Prostate gland (tissue), 2 donors: ENCODE measurements around the gene PTPN7.

ENCODE experiments used
- CTCF ChIP-seq, 4 experiments: fragments of 200-600 bp in 2 of 4; fragments of 450-650 bp in 2 of 4; sonication (generic) in 2 of 4; IDR thresholded peaks; 1 replicate in 3 of 4; 2 replicates in 1 of 4; pipeline ENCODE4 v1.5.1; 2016 to 2019; ENCODE audit warnings: antibody characterized with exemption in 4 of 4, mild to moderate bottlenecking in 2 of 4, moderate library complexity in 2 of 4
- POLR2A ChIP-seq: fragments of 450-650 bp; IDR thresholded peaks from one replicate; pipeline ENCODE4 v1.6.1; 2016; ENCODE audit warnings: antibody characterized with exemption, mild to moderate bottlenecking
- POLR2AphosphoS5 ChIP-seq: sonication (generic); formaldehyde crosslinking; IDR thresholded peaks from one replicate; pipeline ENCODE4 v1.6.1; 2017; ENCODE audit warnings: antibody characterized with exemption

GRCh38 chr1:202161151-202162046 is 997 bp upstream of the PTPN7 start:
- TF ChIP-seq POLR2A (no peak), CTCF (IDR thresholded peaks at IDR 0.05) (no peak), POLR2AphosphoS5 (no peak)
